Progenitor cell of endocrine pancreas (in vitro differentiated cells): Measurements from ENCODE around the gene ADM2. TPM values are rescaled to one million over a fixed set of nuclear protein-coding genes. Genes with fewer than 3 reads are reported as not detected.

Source experiments
- DNase-seq: peaks from one replicate; pipeline ENCODE4 v3.0.0; 2021; ENCODE audit warnings: low spot score; ENCODE audit not compliant: unreplicated experiment
- H3K27ac Mint-ChIP-seq: 2 replicates; pipeline ENCODE4 v1.8.0; 2021; ENCODE audit warnings: mild to moderate bottlenecking, moderate library complexity, mixed read lengths
- H3K27me3 Mint-ChIP-seq: 2 replicates; pipeline ENCODE4 v1.8.0; 2021; ENCODE audit warnings: mixed read lengths
- H3K36me3 Mint-ChIP-seq: 2 replicates; pipeline ENCODE4 v1.8.0; 2022; ENCODE audit warnings: mixed read lengths; ENCODE audit not compliant: insufficient read depth
- H3K4me1 Mint-ChIP-seq: 2 replicates; pipeline ENCODE4 v1.8.0; 2021; ENCODE audit warnings: low read depth, mixed read lengths
- H3K4me3 Mint-ChIP-seq: 2 replicates; pipeline ENCODE4 v1.8.0; 2021; ENCODE audit warnings: low read depth, mild to moderate bottlenecking, moderate library complexity, mixed read lengths
- H3K9me3 Mint-ChIP-seq: 2 replicates; pipeline ENCODE4 v1.8.0; 2021; ENCODE audit warnings: low read depth, mixed read lengths
- total RNA-seq: library from RNA; stranded (reverse); gene quantifications from 2 replicates; pipeline ENCODE4 v1.2.1, GENCODE V29; 2021
- TF ChIP-seq, protein P1 (sequence below): fragments of 200-600 bp; sonication (generic); IDR thresholded peaks from one replicate; pipeline ENCODE4 v1.5.0; 2021; ENCODE audit warnings: antibody characterized with exemption, mild to moderate bottlenecking; ENCODE audit not compliant: unreplicated experiment

The ADM2 gene
- total RNA-seq, 1 donor from 2014 or later = 2.9 TPM

DNA sequence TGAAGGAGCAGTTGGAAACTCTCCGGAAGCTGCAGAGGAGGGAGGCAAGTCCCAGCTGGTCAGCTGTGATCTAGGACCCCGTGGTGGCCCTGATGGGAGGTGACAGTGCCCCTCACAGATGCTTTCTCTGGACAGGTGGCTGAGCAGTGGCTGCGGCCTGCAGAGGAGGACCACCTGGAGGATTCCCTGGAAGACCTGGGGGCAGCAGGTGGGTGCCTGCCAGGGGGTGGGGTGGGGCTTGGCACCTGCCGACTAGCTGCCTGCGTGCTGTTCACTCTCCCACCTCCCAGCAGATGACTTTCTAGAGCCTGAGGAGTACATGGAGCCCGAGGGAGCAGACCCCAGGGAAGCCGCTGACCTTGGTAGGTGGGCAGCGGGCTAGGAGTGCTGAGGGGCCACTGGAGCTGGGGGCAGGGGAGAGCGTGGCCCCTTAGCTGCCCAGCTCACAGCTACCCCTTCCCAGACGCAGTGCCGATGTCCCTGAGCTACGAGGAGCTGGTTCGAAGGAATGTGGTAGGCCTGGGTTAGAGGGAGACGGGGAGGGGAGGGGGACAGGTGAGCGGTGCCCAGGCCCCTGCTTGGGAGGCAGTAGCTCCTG, 41.0 kb downstream of the ADM2 start:
- peaks cover 11% of the 10 kb centered on the region for H3K4me1 Mint-ChIP-seq
- TF ChIP-seq, protein P1, sequence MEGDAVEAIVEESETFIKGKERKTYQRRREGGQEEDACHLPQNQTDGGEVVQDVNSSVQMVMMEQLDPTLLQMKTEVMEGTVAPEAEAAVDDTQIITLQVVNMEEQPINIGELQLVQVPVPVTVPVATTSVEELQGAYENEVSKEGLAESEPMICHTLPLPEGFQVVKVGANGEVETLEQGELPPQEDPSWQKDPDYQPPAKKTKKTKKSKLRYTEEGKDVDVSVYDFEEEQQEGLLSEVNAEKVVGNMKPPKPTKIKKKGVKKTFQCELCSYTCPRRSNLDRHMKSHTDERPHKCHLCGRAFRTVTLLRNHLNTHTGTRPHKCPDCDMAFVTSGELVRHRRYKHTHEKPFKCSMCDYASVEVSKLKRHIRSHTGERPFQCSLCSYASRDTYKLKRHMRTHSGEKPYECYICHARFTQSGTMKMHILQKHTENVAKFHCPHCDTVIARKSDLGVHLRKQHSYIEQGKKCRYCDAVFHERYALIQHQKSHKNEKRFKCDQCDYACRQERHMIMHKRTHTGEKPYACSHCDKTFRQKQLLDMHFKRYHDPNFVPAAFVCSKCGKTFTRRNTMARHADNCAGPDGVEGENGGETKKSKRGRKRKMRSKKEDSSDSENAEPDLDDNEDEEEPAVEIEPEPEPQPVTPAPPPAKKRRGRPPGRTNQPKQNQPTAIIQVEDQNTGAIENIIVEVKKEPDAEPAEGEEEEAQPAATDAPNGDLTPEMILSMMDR = no peak
- H3K9me3 Mint-ChIP-seq = no peaks in the 10 kb centered on the region
- H3K4me3 Mint-ChIP-seq = no peak overlapping the region
- DNase-seq = no peak
- peaks cover 4% of the 10 kb centered on the region for H3K36me3 Mint-ChIP-seq
- H3K27ac Mint-ChIP-seq = no peak overlapping the region
- H3K27me3 Mint-ChIP-seq = no peaks in the 10 kb centered on the region

- DNase-seq = no peak
- Mint-ChIP-seq H3K27me3 (peaks cover 2% of the 10 kb centered on the region), H3K4me1 (peaks cover 11% of the 10 kb centered on the region), H3K36me3 (peaks cover 4% of the 10 kb centered on the region), H3K4me3 (no peak overlapping the region), H3K9me3 (no peaks in the 10 kb centered on the region), H3K27ac (no peak overlapping the region)
- TF ChIP-seq, protein P1 = no peak
These were observed 41.6 kb downstream of the ADM2 start for GRCh38 chr22:50522806-50523438.

DNA sequence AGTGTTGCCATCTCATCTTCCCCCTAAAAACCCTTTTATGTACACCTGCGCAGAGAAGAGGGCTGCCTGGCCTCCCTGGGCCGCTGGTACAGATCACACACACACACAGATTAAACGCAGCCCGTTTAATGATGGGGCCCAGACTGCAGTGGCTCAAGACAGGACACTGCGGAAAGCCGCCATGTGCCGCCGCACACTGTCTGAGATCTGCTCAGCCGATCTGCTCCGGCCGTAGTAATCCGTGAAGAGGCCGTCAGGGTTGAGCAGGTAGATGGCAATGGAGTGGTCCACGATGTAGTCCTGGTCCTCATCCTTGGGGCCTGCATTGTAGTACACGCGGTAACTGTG, 42.1 kb downstream of the ADM2 start:
- H3K4me3 Mint-ChIP-seq = no peak overlapping the region
- TF ChIP-seq, protein P1 = no peak
- peaks cover 7% of the 10 kb centered on the region for H3K27me3 Mint-ChIP-seq
- H3K36me3 Mint-ChIP-seq = peaks cover 4% of the 10 kb centered on the region
- H3K9me3 Mint-ChIP-seq = no peaks in the 10 kb centered on the region
- peaks cover 11% of the 10 kb centered on the region for H3K4me1 Mint-ChIP-seq
- DNase-seq = no peak
- no peak overlapping the region for H3K27ac Mint-ChIP-seq

DNA sequence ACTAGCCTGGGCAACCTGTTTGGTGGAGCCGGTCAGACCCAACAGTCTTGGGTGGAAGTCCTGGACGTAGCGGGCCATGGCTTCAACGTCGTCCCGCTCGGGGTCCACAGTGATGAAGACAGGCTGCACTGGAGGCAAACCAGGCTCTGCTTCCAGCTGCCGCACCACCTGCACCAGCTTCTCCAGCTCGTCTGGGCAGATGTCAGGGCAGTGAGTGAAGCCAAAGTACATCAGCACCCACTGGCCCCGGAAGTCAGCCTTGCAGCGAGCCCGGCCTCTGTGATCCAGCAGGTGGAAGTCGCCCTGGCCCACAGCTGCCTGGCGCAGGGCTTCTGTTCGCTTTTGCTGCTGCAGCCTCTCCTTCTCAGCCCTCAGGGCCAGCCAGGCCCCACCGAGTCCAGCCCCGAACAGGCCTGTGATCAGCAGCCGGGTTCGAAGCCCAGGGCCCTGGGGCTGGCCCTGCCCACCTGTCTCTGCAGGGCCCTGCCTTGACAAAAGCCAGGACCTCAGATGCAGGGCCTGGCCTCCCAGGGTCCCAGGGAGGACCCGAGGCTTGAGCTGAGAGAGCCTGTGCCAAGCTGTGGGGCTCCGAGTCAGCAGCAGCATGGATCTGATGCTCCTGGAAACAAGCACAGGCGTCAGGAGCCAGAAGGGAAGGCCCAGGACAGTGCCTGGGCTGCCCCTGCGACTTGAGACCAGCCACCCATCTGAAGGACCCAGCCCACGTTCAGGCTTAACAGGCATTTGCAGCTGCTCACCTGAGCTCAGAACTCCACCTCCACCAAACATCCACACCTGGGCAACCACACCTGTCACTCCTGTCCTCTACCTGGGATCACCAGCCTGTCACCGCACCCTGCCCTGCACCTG, 42.7 kb downstream of the ADM2 start:
- Mint-ChIP-seq H3K9me3 (no peaks in the 10 kb centered on the region), H3K4me3 (peak overlapping the region; percentile 83), H3K27ac (peak overlapping the region; percentile 96), H3K36me3 (peaks cover 4% of the 10 kb centered on the region), H3K27me3 (peaks cover 13% of the 10 kb centered on the region), H3K4me1 (peaks cover 11% of the 10 kb centered on the region)
- DNase-seq = no peak
- TF ChIP-seq, protein P1 = no peak

DNA sequence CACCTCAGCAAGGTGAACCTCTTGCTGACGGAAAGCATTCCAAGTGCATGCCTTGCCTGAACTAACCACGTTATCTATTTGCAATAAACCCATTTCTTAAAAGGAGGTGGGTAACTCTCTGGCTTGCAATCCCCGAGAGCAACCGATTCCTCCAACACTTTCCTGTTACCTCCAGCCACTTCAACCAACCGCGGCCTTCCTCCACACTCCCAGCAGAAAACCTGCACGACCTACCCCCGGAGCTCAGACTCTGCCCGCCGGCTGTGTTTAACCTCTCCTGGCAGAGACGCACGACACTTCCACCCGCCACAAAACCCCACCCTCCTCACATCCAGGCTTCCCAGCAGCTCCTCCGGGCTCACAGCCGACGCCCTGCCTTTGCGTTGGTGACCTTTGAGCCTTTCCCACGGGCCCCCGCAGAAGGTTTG, 43.3 kb downstream of the ADM2 start:
- Mint-ChIP-seq H3K9me3 (no peaks in the 10 kb centered on the region), H3K36me3 (peaks cover 4% of the 10 kb centered on the region), H3K4me1 (peaks cover 11% of the 10 kb centered on the region), H3K27me3 (peaks cover 14% of the 10 kb centered on the region), H3K4me3 (peak overlapping the region; percentile 83), H3K27ac (peak overlapping the region; percentile 96)
- TF ChIP-seq, protein P1 = no peak
- DNase-seq = no peak
